Measurements from ENCODE around the gene TTLL5. TPM values are rescaled to one million over a fixed set of nuclear protein-coding genes. Genes with fewer than 3 reads are reported as not detected.

The TTLL5 gene
- polyA plus RNA-seq, 1 of the 3 experiments (the other 2 are of a cell fraction) = 9.6 TPM

- Histone ChIP-seq H4K20me1 (ENCODE audit: insufficient read depth) (no peaks in the 10 kb centered on the region), H3K36me3 (replicated peaks in 1 of 2; ENCODE audit: control insufficient read depth in 1 of 2, insufficient read depth in 2 of 2, low read length in 1 of 2) (peaks cover 11 to 18% of the 10 kb centered on the region in 2 experiments), H3K9me3 (no peaks in the 10 kb centered on the region), H3K79me2 (ENCODE audit: insufficient read depth) (no peaks in the 10 kb centered on the region), H3K4me3 (ENCODE audit: low read depth in 2 of 2, low read length in 1 of 2) (no peak overlapping the region), H3K4me2 (no peak overlapping the region), H3K27me3 (ENCODE audit: insufficient read depth) (no peaks in the 10 kb centered on the region), H3K9ac (no peak overlapping the region), H3K9me2 (no peaks in the 10 kb centered on the region), H3F3A (replicated peaks; ENCODE audit: insufficient read depth) (peaks cover 15% of the 10 kb centered on the region), H3K27ac (ENCODE audit: low read depth in 2 of 2, low read length in 1 of 2) (peak overlapping the region in 1 of 2 experiments; percentile 25; a peak in 2 of 4 replicates), H2AFZ (ENCODE audit: low read depth) (no peak overlapping the region), H3K4me1 (ENCODE audit: control insufficient read depth in 1 of 2, insufficient read depth in 2 of 2, low read depth in 1 of 2, low read length in 1 of 2) (peaks cover 4 to 33% of the 10 kb centered on the region in 2 experiments)
- no peak for DNase-seq
- CTCF ChIA-PET = interaction anchor here (0.7 to 1.9 kb wide), 3 partner anchors 116 to 155 kb away, joined by 3 to 5 read pairs (median 3); no protein-coding TSS in a partner anchor
- TF ChIP-seq FOXJ3 (CRISPR knock-in tag; IDR thresholded peaks at IDR 0.05) = no peak
- no peak for TF ChIP-seq NFIC (IDR thresholded peaks at IDR 0.05; ENCODE audit: borderline replicate concordance)
- no peak for TF ChIP-seq JUND (IDR thresholded peaks at IDR 0.05)
- TF ChIP-seq USF1 (IDR thresholded peaks at IDR 0.05; ENCODE audit: borderline replicate concordance, low read depth) = no peak
- TF ChIP-seq SIN3A (IDR thresholded peaks at IDR 0.05; ENCODE audit: borderline replicate concordance, low read depth, low read length) = no peak
- no peak for TF ChIP-seq RXRA (IDR thresholded peaks at IDR 0.05; ENCODE audit: borderline replicate concordance, low read depth)
- no peak for TF ChIP-seq CHD2 (IDR thresholded peaks at IDR 0.05; ENCODE audit: low read length, partially characterized antibody)
- no peak for TF ChIP-seq TEAD4 (IDR thresholded peaks at IDR 0.05; ENCODE audit: borderline replicate concordance, insufficient read depth)
- no peak for TF ChIP-seq ELF1 (IDR thresholded peaks at IDR 0.05)
- 86% methylated on average over 3 of the region's 3 CpGs for WGBS (ENCODE audit: low lambda C conversion rate)
- POLR2A ChIA-PET = no interaction called here
These were observed 164.1 kb downstream of the TTLL5 start for GRCh38 chr14:75825147-75825592.

- peaks cover 5 to 22% of the 10 kb centered on the region in 2 experiments for H3K4me1 ChIP-seq (ENCODE audit: control insufficient read depth in 1 of 2, insufficient read depth in 2 of 2, low read depth in 1 of 2, low read length in 1 of 2)
- H2AFZ ChIP-seq (ENCODE audit: low read depth) = no peak overlapping the region
- H3K36me3 ChIP-seq (replicated peaks in 1 of 2; ENCODE audit: control insufficient read depth in 1 of 2, insufficient read depth in 2 of 2, low read length in 1 of 2) = peaks cover 0 to 10% of the 10 kb centered on the region in 2 experiments
- ChIA-PET CTCF (interaction anchor here (0.6 to 1.9 kb wide), 4 partner anchors 72 to 156 kb away, joined by 3 to 5 read pairs (median 4); no protein-coding TSS in a partner anchor), POLR2A (no interaction called here)
- H3K9me2 ChIP-seq = no peaks in the 10 kb centered on the region
- H3K27me3 ChIP-seq (ENCODE audit: insufficient read depth) = no peaks in the 10 kb centered on the region
- no peak for DNase-seq
- H4K20me1 ChIP-seq (ENCODE audit: insufficient read depth) = no peaks in the 10 kb centered on the region
- no peak for TF ChIP-seq REST (IDR thresholded peaks at IDR 0.05; ENCODE audit: low read depth, low read length)
- no peak for TF ChIP-seq EP300 (IDR thresholded peaks at IDR 0.05; ENCODE audit: borderline replicate concordance in 1 of 2, low read depth in 1 of 2, low read length in 1 of 2)
- TF ChIP-seq NRF1 (IDR thresholded peaks at IDR 0.05; ENCODE audit: low read depth, low read length) = no peak
- no peak for TF ChIP-seq CHD2 (IDR thresholded peaks at IDR 0.05; ENCODE audit: low read length, partially characterized antibody)
- TF ChIP-seq RAD21 (IDR thresholded peaks at IDR 0.05; ENCODE audit: low read length) = no peak
- no peak for TF ChIP-seq JUND (IDR thresholded peaks at IDR 0.05)
- no peak for TF ChIP-seq NFIC (IDR thresholded peaks at IDR 0.05; ENCODE audit: borderline replicate concordance)
- no peak for TF ChIP-seq SMC3 (IDR thresholded peaks at IDR 0.05; ENCODE audit: low read depth, low read length)
- TF ChIP-seq MEF2A (IDR thresholded peaks at IDR 0.05; ENCODE audit: borderline replicate concordance, low read depth) = no peak
- no peak for TF ChIP-seq IRF3 (IDR thresholded peaks at IDR 0.05; ENCODE audit: low read depth, low read length)
- TF ChIP-seq MAX (IDR thresholded peaks at IDR 0.05; ENCODE audit: low read depth) = no peak
- TF ChIP-seq CTCF (IDR thresholded peaks at IDR 0.05) = no peak
- no peak for TF ChIP-seq TEAD4 (IDR thresholded peaks at IDR 0.05; ENCODE audit: borderline replicate concordance, insufficient read depth)
- no peak for TF ChIP-seq POLR2AphosphoS5 (IDR thresholded peaks at IDR 0.05; ENCODE audit: low read depth, low read length)
- TF ChIP-seq FOXM1 (IDR thresholded peaks at IDR 0.05; ENCODE audit: low read depth) = no peak
- 96% methylated on average over 3 of the region's 3 CpGs for WGBS (ENCODE audit: low lambda C conversion rate)
- H3K9ac ChIP-seq = no peak overlapping the region
- no peaks in the 10 kb centered on the region for H3K9me3 ChIP-seq
- H3K27ac ChIP-seq (ENCODE audit: low read depth in 2 of 2, low read length in 1 of 2) = no peak overlapping the region; a peak in 1 of 4 replicates
- H3K79me2 ChIP-seq (ENCODE audit: insufficient read depth) = no peaks in the 10 kb centered on the region
- no peak overlapping the region for H3K4me2 ChIP-seq
- H3K4me3 ChIP-seq (ENCODE audit: low read depth in 2 of 2, low read length in 1 of 2) = no peak overlapping the region
- peaks cover 11% of the 10 kb centered on the region for H3F3A ChIP-seq (replicated peaks; ENCODE audit: insufficient read depth)
These were observed 165.6 kb downstream of the TTLL5 start for GRCh38 chr14:75826599-75826998.

Measured in SK-N-SH (cell line).